Uterus (tissue), 4 donors: ENCODE results near the gene ARL14. TPM values are rescaled to one million over a fixed set of nuclear protein-coding genes. Genes with fewer than 3 reads are reported as not detected.

ENCODE experiments used
- DNase-seq, 2 donors: peaks; one replicate each; pipeline ENCODE4 v3.0.0-alpha.2; 2019 to 2020
- H3K27ac ChIP-seq, 2 donors: fragments of 200-600 bp; sonication (generic); 1 replicate in 1 of 2; 2 replicates in 1 of 2; pipeline ENCODE4 v1.5.1; 2016 to 2018
- H3K27me3 ChIP-seq, 2 donors: fragments of 200-600 bp; sonication (generic); one replicate each; pipeline ENCODE4 v1.5.1; 2018 to 2019; ENCODE audit warnings: control low read depth in 1 of 2
- H3K36me3 ChIP-seq, 2 donors: fragments of 200-600 bp; sonication (generic); one replicate each; pipeline ENCODE4 v1.5.1; 2019; ENCODE audit warnings: control low read depth in 1 of 2
- H3K4me1 ChIP-seq, 2 donors: fragments of 200-600 bp; sonication (generic); one replicate each; pipeline ENCODE4 v1.5.1; 2018 to 2019; ENCODE audit warnings: control low read depth in 1 of 2
- H3K4me3 ChIP-seq, 2 donors: fragments of 200-600 bp; sonication (generic); 1 replicate in 1 of 2; 2 replicates in 1 of 2; pipeline ENCODE4 v1.5.1; 2018 to 2019; ENCODE audit warnings: mild to moderate bottlenecking in 1 of 2
- H3K9me3 ChIP-seq, 2 donors: fragments of 200-600 bp; sonication (generic); one replicate each; pipeline ENCODE4 v1.5.1; 2019; ENCODE audit warnings: control low read depth in 1 of 2
- POLR2A ChIP-seq, 2 donors: fragments of 450-650 bp; IDR thresholded peaks; one replicate each; pipeline ENCODE4 v1.6.1; 2016; ENCODE audit warnings: antibody characterized with exemption in 2 of 2, mild to moderate bottlenecking in 1 of 2, moderate library complexity in 1 of 2
- intact Hi-C: fragments of 100-400 bp; cut with DNase I; formaldehyde crosslinking; loops from one replicate; pipeline ENCODE4 v1.15.1; 2023; ENCODE audit warnings: low total_unique reads
- total RNA-seq, 4 donors: library from RNA; depleted of rRNA in 3 of 4; stranded (reverse); fragments of >200 nt in 3 of 4; gene quantifications; one replicate each; pipeline versions ENCODE4 v1.1.0 to v1.2.4, GENCODE V29; 2014 to 2023
- TF ChIP-seq, protein P1 (sequence below), 4 experiments: fragments of 200-600 bp in 2 of 4; fragments of 450-650 bp in 2 of 4; sonication (generic) in 2 of 4; IDR thresholded peaks; one replicate each; pipeline ENCODE4 v1.5.1; 2016 to 2019; ENCODE audit warnings: antibody characterized with exemption in 4 of 4, mild to moderate bottlenecking in 2 of 4, moderate library complexity in 1 of 4
- donor health status: DM: yes; HTN: yes; CAD: no.

Gene ARL14
- not detected for total RNA-seq

- DNase-seq: no peak
- TF ChIP-seq, protein P1, sequence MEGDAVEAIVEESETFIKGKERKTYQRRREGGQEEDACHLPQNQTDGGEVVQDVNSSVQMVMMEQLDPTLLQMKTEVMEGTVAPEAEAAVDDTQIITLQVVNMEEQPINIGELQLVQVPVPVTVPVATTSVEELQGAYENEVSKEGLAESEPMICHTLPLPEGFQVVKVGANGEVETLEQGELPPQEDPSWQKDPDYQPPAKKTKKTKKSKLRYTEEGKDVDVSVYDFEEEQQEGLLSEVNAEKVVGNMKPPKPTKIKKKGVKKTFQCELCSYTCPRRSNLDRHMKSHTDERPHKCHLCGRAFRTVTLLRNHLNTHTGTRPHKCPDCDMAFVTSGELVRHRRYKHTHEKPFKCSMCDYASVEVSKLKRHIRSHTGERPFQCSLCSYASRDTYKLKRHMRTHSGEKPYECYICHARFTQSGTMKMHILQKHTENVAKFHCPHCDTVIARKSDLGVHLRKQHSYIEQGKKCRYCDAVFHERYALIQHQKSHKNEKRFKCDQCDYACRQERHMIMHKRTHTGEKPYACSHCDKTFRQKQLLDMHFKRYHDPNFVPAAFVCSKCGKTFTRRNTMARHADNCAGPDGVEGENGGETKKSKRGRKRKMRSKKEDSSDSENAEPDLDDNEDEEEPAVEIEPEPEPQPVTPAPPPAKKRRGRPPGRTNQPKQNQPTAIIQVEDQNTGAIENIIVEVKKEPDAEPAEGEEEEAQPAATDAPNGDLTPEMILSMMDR (IDR thresholded peaks at IDR 0.05): no peak
- TF ChIP-seq POLR2A (IDR thresholded peaks at IDR 0.05): no peak
- Histone ChIP-seq H3K36me3 (no peaks in the 10 kb centered on the region), H3K9me3 (no peaks in the 10 kb centered on the region), H3K27me3 (no peaks in the 10 kb centered on the region), H3K4me1 (no peaks in the 10 kb centered on the region), H3K4me3 (no peak within 1 kb of the TSS), H3K27ac (no peak within 1 kb of the TSS)
- intact Hi-C loops: no loop called here
These were observed at the start of gene ARL14 for GRCh38 chr3:160676547-160677303. ARL14 (plus strand) TSS chr3:160677160; CDS start chr3:160677347, 187 bp downstream.

GRCh38 chr3:160629491-160629890, 47.5 kb upstream of the ARL14 start:
- intact Hi-C loops: no loop called here
- Histone ChIP-seq H3K4me3 (no peak overlapping the region), H3K27me3 (no peaks in the 10 kb centered on the region), H3K27ac (no peak overlapping the region), H3K9me3 (no peaks in the 10 kb centered on the region), H3K36me3 (no peaks in the 10 kb centered on the region), H3K4me1 (no peaks in the 10 kb centered on the region)
- no peak for TF ChIP-seq POLR2A (IDR thresholded peaks at IDR 0.05)
- TF ChIP-seq, protein P1 (IDR thresholded peaks at IDR 0.05): no peak
- DNase-seq: no peak

DNA sequence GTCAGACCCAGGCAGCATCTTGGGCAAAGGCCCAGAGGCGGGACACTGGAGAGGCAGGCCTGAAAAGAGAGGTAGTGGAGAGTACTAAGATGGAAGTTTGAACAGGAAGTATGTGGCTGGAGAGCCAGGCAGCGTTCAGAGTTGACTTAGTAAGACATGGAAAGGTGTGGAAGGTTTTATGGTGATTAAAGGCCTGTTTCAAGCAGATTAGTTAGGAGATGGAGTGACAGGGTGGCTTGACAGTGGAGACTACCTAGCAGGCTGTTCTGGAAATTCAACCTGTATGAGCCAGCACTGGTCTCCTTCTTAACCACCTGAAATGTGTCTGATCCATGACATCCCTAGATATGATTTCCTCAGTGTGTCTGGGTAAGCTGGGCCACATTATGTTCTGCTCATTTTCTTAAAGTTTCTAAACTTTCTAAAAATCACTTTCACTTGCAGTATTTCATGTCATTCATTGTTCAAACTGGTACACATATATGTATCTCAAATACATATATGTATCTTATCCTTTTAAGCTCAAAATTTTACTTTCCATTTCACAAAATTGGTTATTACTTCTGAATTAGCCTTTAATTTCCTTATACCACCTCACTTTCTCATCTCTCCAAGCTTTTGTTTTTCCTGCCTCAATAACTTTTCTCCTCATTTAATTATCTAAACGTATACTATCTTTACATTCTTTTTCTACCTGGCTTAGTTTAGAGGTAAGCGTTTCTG, 43.4 kb upstream of the ARL14 start:
- no peaks in the 10 kb centered on the region for H3K36me3 ChIP-seq
- DNase-seq: no peak
- H3K4me3 ChIP-seq: no peak overlapping the region
- no peaks in the 10 kb centered on the region for H3K9me3 ChIP-seq
- TF ChIP-seq, protein P1 (IDR thresholded peaks at IDR 0.05): no peak
- no peak for TF ChIP-seq POLR2A (IDR thresholded peaks at IDR 0.05)
- no peaks in the 10 kb centered on the region for H3K27me3 ChIP-seq
- no peaks in the 10 kb centered on the region for H3K4me1 ChIP-seq
- intact Hi-C loops: no loop called here
- H3K27ac ChIP-seq: no peak overlapping the region

DNA sequence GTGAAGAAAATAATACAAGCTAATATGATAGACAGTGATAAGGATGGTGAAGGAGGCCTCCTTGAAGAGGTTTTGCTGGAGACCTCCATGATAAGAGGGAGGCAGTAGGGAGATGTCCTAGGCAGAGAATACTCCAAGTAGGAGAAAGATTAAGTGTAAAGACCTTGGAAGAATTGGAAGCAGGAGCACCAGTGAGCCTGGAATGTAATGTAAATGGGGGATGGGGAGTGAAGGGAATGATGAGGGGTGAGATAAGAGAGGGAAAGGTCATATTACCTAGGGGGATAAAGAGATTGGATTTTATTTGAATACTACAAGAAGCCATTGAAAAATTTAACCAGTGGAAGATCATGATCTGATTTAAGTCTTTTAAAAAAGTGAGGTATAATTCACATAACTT, 41.7 kb upstream of the ARL14 start:
- no peaks in the 10 kb centered on the region for H3K36me3 ChIP-seq
- no peak overlapping the region for H3K4me3 ChIP-seq

More for the DNA sequence above, 41.7 kb upstream of the ARL14 start:
- no peak for DNase-seq
- no peaks in the 10 kb centered on the region for H3K27me3 ChIP-seq
- TF ChIP-seq POLR2A (IDR thresholded peaks at IDR 0.05): no peak
- TF ChIP-seq, protein P1 (IDR thresholded peaks at IDR 0.05): no peak
- H3K4me1 ChIP-seq: no peaks in the 10 kb centered on the region
- H3K27ac ChIP-seq: no peak overlapping the region
- no peaks in the 10 kb centered on the region for H3K9me3 ChIP-seq
- intact Hi-C loops: no loop called here
